CD14-positive monocyte (primary cell): ENCODE results near the gene STAT6. TPM values are rescaled to one million over a fixed set of nuclear protein-coding genes. Genes with fewer than 3 reads are reported as not detected.

ENCODE experiments used
- DNase-seq, 3 donors: peaks; one replicate each; pipeline ENCODE4 v3.0.0-alpha.2; 2011 to 2022
- H2AFZ ChIP-seq: 2 replicates; pipeline ENCODE4 v1.6.0; 2012; ENCODE audit warnings: mild to moderate bottlenecking, low read depth, low read length, inconsistent platforms; ENCODE audit not compliant: insufficient read depth, poor library complexity, severe bottlenecking
- H3K27ac ChIP-seq, 2 donors: 1 replicate in 1 of 2; 2 replicates in 1 of 2; pipeline ENCODE4 v1.5.1; 2012 to 2013; ENCODE audit warnings: low read length in 2 of 2, control low read depth in 1 of 2, inconsistent platforms in 1 of 2, low read depth in 1 of 2, mild to moderate bottlenecking in 1 of 2
- H3K27me3 ChIP-seq, 2 donors: one replicate each; pipeline versions ENCODE4 v1.6.0 to v1.6.1; 2011 to 2013; ENCODE audit warnings: low read length in 2 of 2; ENCODE audit not compliant: control insufficient read depth in 2 of 2, insufficient read depth in 2 of 2
- H3K36me3 ChIP-seq, 2 donors: replicated peaks in 1 of 2; 1 replicate in 1 of 2; 2 replicates in 1 of 2; pipeline versions ENCODE4 v1.5.1 to v1.6.1; 2012 to 2013; ENCODE audit warnings: low read length in 2 of 2, control low read depth in 1 of 2, inconsistent platforms in 1 of 2, mild to moderate bottlenecking in 1 of 2; ENCODE audit not compliant: insufficient read depth in 2 of 2, control insufficient read depth in 1 of 2
- H3K4me1 ChIP-seq, 2 donors: 1 replicate in 1 of 2; 2 replicates in 1 of 2; pipeline versions ENCODE4 v1.5.1 to v1.6.1; 2012 to 2013; ENCODE audit warnings: low read length in 2 of 2, control low read depth in 1 of 2, inconsistent platforms in 1 of 2, mild to moderate bottlenecking in 1 of 2, moderate library complexity in 1 of 2; ENCODE audit not compliant: insufficient read depth in 2 of 2, control insufficient read depth in 1 of 2
- H3K4me2 ChIP-seq: replicated peaks from 2 replicates; pipeline ENCODE3; 2012; ENCODE audit warnings: low read length, moderate library complexity, mild to moderate bottlenecking; ENCODE audit not compliant: poor library complexity, severe bottlenecking; ENCODE audit errors: extremely low read depth
- H3K4me3 ChIP-seq, 3 experiments: fragments of 200-600 bp in 1 of 3; sonication (generic) in 1 of 3; replicated peaks in 1 of 3; 1 replicate in 2 of 3; 2 replicates in 1 of 3; pipeline ENCODE4 v1.5.1; 2011 to 2013; ENCODE audit warnings: low read length in 3 of 3, mild to moderate bottlenecking in 3 of 3, control low read depth in 2 of 3, low read depth in 2 of 3, inconsistent platforms in 1 of 3, moderate library complexity in 1 of 3
- H3K79me2 ChIP-seq: 2 replicates; pipeline ENCODE4 v1.6.0; 2012; ENCODE audit warnings: mild to moderate bottlenecking, control low read depth, inconsistent platforms, low read length, moderate library complexity; ENCODE audit not compliant: insufficient read depth
- H3K9ac ChIP-seq: 2 replicates; pipeline ENCODE4 v1.6.0; 2017; ENCODE audit warnings: low read length, mild to moderate bottlenecking; ENCODE audit not compliant: insufficient read depth, poor library complexity, severe bottlenecking
- H3K9me3 ChIP-seq, 2 donors: replicated peaks in 1 of 2; 1 replicate in 1 of 2; 2 replicates in 1 of 2; pipeline versions ENCODE4 v1.5.1 to v1.6.1; 2012 to 2013; ENCODE audit warnings: low read length in 2 of 2, control low read depth in 1 of 2; ENCODE audit not compliant: control insufficient read depth in 1 of 2, insufficient read depth in 1 of 2
- H4K20me1 ChIP-seq: 2 replicates; pipeline ENCODE4 v1.6.0; 2012; ENCODE audit warnings: mild to moderate bottlenecking, low read length, control low read depth, moderate library complexity; ENCODE audit not compliant: insufficient read depth
- H3K27ac Mint-ChIP-seq, 7 donors: one replicate each; pipeline ENCODE4 v1.8.0; 2020; ENCODE audit warnings: mild to moderate bottlenecking in 7 of 7, mixed read lengths in 7 of 7, moderate library complexity in 6 of 7, inconsistent platforms in 2 of 7
- H3K27me3 Mint-ChIP-seq, 3 donors: one replicate each; pipeline ENCODE4 v1.8.0; 2021 to 2022; ENCODE audit warnings: low read depth in 3 of 3, mild to moderate bottlenecking in 3 of 3, mixed read lengths in 3 of 3, moderate library complexity in 3 of 3, inconsistent platforms in 1 of 3
- H3K36me3 Mint-ChIP-seq, 2 donors: one replicate each; pipeline ENCODE4 v1.8.0; 2020; ENCODE audit warnings: mixed read lengths in 2 of 2, inconsistent platforms in 1 of 2, mild to moderate bottlenecking in 1 of 2
- H3K4me1 Mint-ChIP-seq: one replicate; pipeline ENCODE4 v1.8.0; 2020; ENCODE audit warnings: mild to moderate bottlenecking, mixed read lengths
- H3K4me3 Mint-ChIP-seq, 2 donors: one replicate each; pipeline ENCODE4 v1.8.0; 2020; ENCODE audit warnings: mild to moderate bottlenecking in 2 of 2, mixed read lengths in 2 of 2, moderate library complexity in 1 of 2
- H3K9me3 Mint-ChIP-seq, 7 donors: one replicate each; pipeline ENCODE4 v1.8.0; 2020 to 2022; ENCODE audit warnings: mixed read lengths in 7 of 7, mild to moderate bottlenecking in 6 of 7, moderate library complexity in 6 of 7, inconsistent platforms in 2 of 7
- CTCF ChIP-seq: fragments of 200-600 bp; IDR thresholded peaks from one replicate; pipeline ENCODE4 v1.8.0; 2022; ENCODE audit warnings: antibody characterized with exemption, mild to moderate bottlenecking
- WGBS: methylation state at CpG from one replicate; pipeline ENCODE4 v1.1.5; 2013; ENCODE audit warnings: missing lambda C conversion rate; ENCODE audit not compliant: insufficient coverage; 5-methylcytosine and 5-hydroxymethylcytosine counted together
- intact Hi-C, 2 donors: fragments of 100-400 bp; cut with micrococcal nuclease; formaldehyde crosslinking; loops; one replicate each; pipeline versions ENCODE4 v1.15.0 to v1.15.1; 2023
- polyA plus RNA-seq, 3 donors: library from polyadenylated mRNA; depleted of rRNA in 1 of 3; unstranded in 2 of 3; stranded (reverse) in 1 of 3; fragments of 300-500 nt in 2 of 3; fragments of >200 nt in 1 of 3; fragmentation: Illumina TruSeq in 2 of 3; gene quantifications; 1 replicate in 2 of 3; 2 replicates in 1 of 3; pipeline ENCODE4 v1.2.3, GENCODE V29; 2012 to 2021

Gene STAT6
- polyA plus RNA-seq, 3 donors = 132 to 637 (median 154) TPM

- intact Hi-C loops = no loop called here
- no peaks in the 10 kb centered on the region for H3K9me3 ChIP-seq
- Mint-ChIP-seq H3K9me3 (peaks cover 0 to 2% (median 0%) of the 10 kb centered on the region in 7 donors), H3K27me3 (peaks cover 0 to 2% (median 0%) of the 10 kb centered on the region in 3 donors), H3K27ac (peak overlapping the region in 4 of 7 donors; percentile 25 to 88 (median 67)), H3K4me1 (peaks cover 36% of the 10 kb centered on the region), H3K4me3 (no peak overlapping the region), H3K36me3 (peaks cover 85 to 96% of the 10 kb centered on the region in 2 donors)
- H3K79me2 ChIP-seq = peaks cover 7% of the 10 kb centered on the region
- TF ChIP-seq CTCF = no peak
- WGBS = 95% methylated on average over 10 of the region's 12 CpGs
- H3K4me3 ChIP-seq = no peak overlapping the region
- peaks cover 100% of the 10 kb centered on the region for H4K20me1 ChIP-seq
- H3K4me1 ChIP-seq = peaks cover 7 to 32% of the 10 kb centered on the region in 2 donors
- H2AFZ ChIP-seq = no peak overlapping the region
- peaks cover 74 to 97% of the 10 kb centered on the region in 2 donors for H3K36me3 ChIP-seq
- peak overlapping the region in 1 of 2 donors; percentile 61 for H3K27ac ChIP-seq
- H3K9ac ChIP-seq = no peak overlapping the region
- no peak for DNase-seq
- H3K4me2 ChIP-seq = no peak overlapping the region
- H3K27me3 ChIP-seq = no peaks in the 10 kb centered on the region
Observed at GRCh38 chr12:57099766-57100165, 11.4 kb downstream of the STAT6 start.

- H3K27me3 Mint-ChIP-seq = peaks cover 0 to 2% (median 0%) of the 10 kb centered on the region in 3 donors
- peak overlapping the region in 1 of 2 donors; percentile 61 for H3K27ac ChIP-seq
- intact Hi-C loops = no loop called here
- H3K9me3 ChIP-seq = no peaks in the 10 kb centered on the region
- peaks cover 100% of the 10 kb centered on the region for H4K20me1 ChIP-seq
- peaks cover 79 to 90% of the 10 kb centered on the region in 2 donors for H3K36me3 Mint-ChIP-seq
- peaks cover 7% of the 10 kb centered on the region for H3K79me2 ChIP-seq
- peaks cover 36% of the 10 kb centered on the region for H3K4me1 Mint-ChIP-seq
- H3K4me3 Mint-ChIP-seq = no peak overlapping the region
- H2AFZ ChIP-seq = no peak overlapping the region
- H3K36me3 ChIP-seq = peaks cover 68 to 92% of the 10 kb centered on the region in 2 donors
- H3K4me2 ChIP-seq = no peak overlapping the region
- H3K4me1 ChIP-seq = peaks cover 12 to 33% of the 10 kb centered on the region in 2 donors
- no peak overlapping the region for H3K4me3 ChIP-seq
- no peak for DNase-seq
- no peak overlapping the region for H3K9ac ChIP-seq
- no peak for TF ChIP-seq CTCF
- H3K9me3 Mint-ChIP-seq = peaks cover 0 to under 1% (median 0%) of the 10 kb centered on the region in 7 donors
- H3K27ac Mint-ChIP-seq = peak overlapping the region in 5 of 7 donors; percentile 58 to 88 (median 68)
- no peaks in the 10 kb centered on the region for H3K27me3 ChIP-seq
- WGBS = 36% methylated on average over 5 of the region's 11 CpGs
Observed at GRCh38 chr12:57099047-57099714, 12.0 kb downstream of the STAT6 start.
